ENCODE measurements around the gene HNRNPA1.
A peak's percentile ranks its signal among the peaks of the same experiment; 100 is the strongest.
"Not testable (repeated sequence)": the region's sequence is repeated elsewhere in the genome, so short reads cannot be mapped to it uniquely, and the experiment has no call there.

The HNRNPA1 gene

GRCh38 chr12:54280468-54281260 is at the start of gene HNRNPA1:
HNRNPA1 (plus strand) TSS chr12:54280726; CDS start chr12:54280808, 82 bp downstream.
- DNase-seq, result peak; percentile 94

GRCh38 chr12:54231269-54231668 is 49.3 kb upstream of the HNRNPA1 start:
- not testable (repeated sequence) for DNase-seq

GRCh38 chr12:54232790-54233189 is 47.7 kb upstream of the HNRNPA1 start:
- no peak for DNase-seq

- no peak for DNase-seq
Observed at GRCh38 chr12:54238531-54238930, 42.0 kb upstream of the HNRNPA1 start.

- no peak for DNase-seq
Observed at GRCh38 chr12:54239620-54240019, 40.9 kb upstream of the HNRNPA1 start.

GRCh38 chr12:54240129-54240528 is 40.4 kb upstream of the HNRNPA1 start:
- no peak for DNase-seq

GRCh38 chr12:54240971-54241588 is 39.4 kb upstream of the HNRNPA1 start:
- DNase-seq, result no peak

GRCh38 chr12:54246011-54246641 is 34.4 kb upstream of the HNRNPA1 start:
- no peak for DNase-seq

- no peak for DNase-seq
Observed at GRCh38 chr12:54249489-54249888, 31.0 kb upstream of the HNRNPA1 start.

- no peak for DNase-seq
Observed at GRCh38 chr12:54251667-54252284, 28.8 kb upstream of the HNRNPA1 start.

GRCh38 chr12:54253240-54253639 is 27.3 kb upstream of the HNRNPA1 start:
- no peak for DNase-seq

GRCh38 chr12:54257332-54257731 is 23.2 kb upstream of the HNRNPA1 start:
- DNase-seq, result no peak

GRCh38 chr12:54258201-54258681 is 22.3 kb upstream of the HNRNPA1 start:
- no peak for DNase-seq

GRCh38 chr12:54259194-54260011 is 21.1 kb upstream of the HNRNPA1 start:
- DNase-seq, result peak; percentile 11

GRCh38 chr12:54261815-54262402 is 18.6 kb upstream of the HNRNPA1 start:
- no peak for DNase-seq

GRCh38 chr12:54262403-54262925 is 18.1 kb upstream of the HNRNPA1 start:
- no peak for DNase-seq

GRCh38 chr12:54265364-54265812 is 15.1 kb upstream of the HNRNPA1 start:
- no peak for DNase-seq

- DNase-seq, result no peak
Observed at GRCh38 chr12:54266852-54267251, 13.7 kb upstream of the HNRNPA1 start.

GRCh38 chr12:54270345-54270744 is 10.2 kb upstream of the HNRNPA1 start:
- DNase-seq, result no peak

GRCh38 chr12:54272214-54272613 is 8.3 kb upstream of the HNRNPA1 start:
- DNase-seq, result no peak

- DNase-seq, result no peak
Observed at GRCh38 chr12:54273981-54274380, 6.5 kb upstream of the HNRNPA1 start.

- DNase-seq, result no peak
Observed at GRCh38 chr12:54276368-54276767, 4.2 kb upstream of the HNRNPA1 start.
